HG03095 (cell line): ENCODE measurements around the gene ARHGEF16.

Experiments used
- ATAC-seq: cut with Tn5 transposase; IDR thresholded peaks from one replicate; pipeline ENCODE4 v1.9.1; 2021; ENCODE audit warnings: moderate library complexity; ENCODE audit not compliant: unreplicated experiment

Gene ARHGEF16

GRCh38 chr1:3453891-3454810, at the start of gene ARHGEF16:
Gene ARHGEF16, plus strand, starts transcription at chr1:3454665. Its CDS starts 8,420 bp downstream, at chr1:3463085.
- ATAC-seq: no peak

GRCh38 chr1:3404801-3405200, 49.7 kb upstream of the ARHGEF16 start:
- no peak for ATAC-seq

GRCh38 chr1:3405491-3405890, 49.0 kb upstream of the ARHGEF16 start:
- ATAC-seq: no peak

GRCh38 chr1:3405974-3406867, 48.2 kb upstream of the ARHGEF16 start:
- no peak for ATAC-seq

GRCh38 chr1:3407021-3407420, 47.4 kb upstream of the ARHGEF16 start:
- no peak for ATAC-seq

- no peak for ATAC-seq
Measured at GRCh38 chr1:3408751-3409266, 45.7 kb upstream of the ARHGEF16 start.

- no peak for ATAC-seq
Measured at GRCh38 chr1:3409366-3410141, 44.9 kb upstream of the ARHGEF16 start.

GRCh38 chr1:3410142-3410925, 44.1 kb upstream of the ARHGEF16 start:
- no peak for ATAC-seq

GRCh38 chr1:3411806-3412205, 42.7 kb upstream of the ARHGEF16 start:
- no peak for ATAC-seq

- no peak for ATAC-seq
Measured at GRCh38 chr1:3412376-3412775, 42.1 kb upstream of the ARHGEF16 start.

- ATAC-seq: no peak
Measured at GRCh38 chr1:3413975-3414710, 40.3 kb upstream of the ARHGEF16 start.

GRCh38 chr1:3415260-3416090, 39.0 kb upstream of the ARHGEF16 start:
- no peak for ATAC-seq

GRCh38 chr1:3417082-3417739, 37.3 kb upstream of the ARHGEF16 start:
- ATAC-seq: no peak

GRCh38 chr1:3417934-3418333, 36.5 kb upstream of the ARHGEF16 start:
- ATAC-seq: no peak

GRCh38 chr1:3418600-3418999, 35.9 kb upstream of the ARHGEF16 start:
- no peak for ATAC-seq

- no peak for ATAC-seq
Measured at GRCh38 chr1:3419415-3420204, 34.9 kb upstream of the ARHGEF16 start.
